Kidney (tissue), 14 donors: ENCODE data around the gene GNG8. TPM values are rescaled to one million over a fixed set of nuclear protein-coding genes. Genes with fewer than 3 reads are reported as not detected.

Experiments used
- DNase-seq, 5 donors: peaks; one replicate each; pipeline ENCODE4 v3.0.0-alpha.2; 2013 to 2020
- FAIRE-seq: peaks from 2 replicates; lab custom pipeline; 2012; peaks lifted over from hg19 to GRCh38; lab: Jason Lieb, UNC
- H3K27ac ChIP-seq, 2 donors: one replicate each; pipeline ENCODE4 v1.7.0; 2013; ENCODE audit warnings: low read depth in 2 of 2, low read length in 2 of 2, inconsistent platforms in 1 of 2
- H3K27me3 ChIP-seq: one replicate; pipeline ENCODE4 v1.7.1; 2013; ENCODE audit warnings: low read length, inconsistent platforms; ENCODE audit not compliant: control insufficient read depth, insufficient read depth
- H3K36me3 ChIP-seq, 3 donors: one replicate each; pipeline versions ENCODE4 v1.7.0 to v1.7.1; 2013; ENCODE audit warnings: low read length in 3 of 3, control low read depth in 1 of 3, inconsistent platforms in 1 of 3; ENCODE audit not compliant: insufficient read depth in 3 of 3, control insufficient read depth in 2 of 3
- H3K4me1 ChIP-seq, 3 donors: one replicate each; pipeline versions ENCODE4 v1.7.0 to v1.7.1; 2013; ENCODE audit warnings: low read length in 3 of 3, inconsistent platforms in 1 of 3, low read depth in 1 of 3; ENCODE audit not compliant: control insufficient read depth in 2 of 3, insufficient read depth in 2 of 3
- H3K4me3 ChIP-seq, 3 donors: one replicate each; pipeline versions ENCODE4 v1.7.0 to v1.8.1; 2013; ENCODE audit warnings: low read length in 3 of 3, control low read depth in 1 of 3, inconsistent platforms in 1 of 3
- H3K9ac ChIP-seq, 3 donors: one replicate each; pipeline versions ENCODE4 v1.7.0 to v1.7.1; 2013; ENCODE audit warnings: low read length in 3 of 3, control low read depth in 1 of 3, inconsistent platforms in 1 of 3
- H3K9me3 ChIP-seq, 3 donors: one replicate each; pipeline versions ENCODE4 v1.7.0 to v1.7.1; 2013; ENCODE audit warnings: low read length in 3 of 3, control low read depth in 1 of 3, inconsistent platforms in 1 of 3; ENCODE audit not compliant: control insufficient read depth in 2 of 3, insufficient read depth in 1 of 3
- CTCF ChIP-seq: IDR thresholded peaks from 3 replicates; pipeline ENCODE4 v1.5.1; 2012; ENCODE audit warnings: mild to moderate bottlenecking, moderate library complexity, borderline replicate concordance; ENCODE audit not compliant: insufficient read depth; ENCODE audit errors: extremely low read depth
- intact Hi-C: fragments of 100-400 bp; cut with DNase I; formaldehyde crosslinking; loops from one replicate; pipeline ENCODE4 v1.11.1; 2022
- polyA plus RNA-seq: library from polyadenylated mRNA; stranded (reverse); fragments of 350-450 nt; fragmentation: Illumina TruSeq; extraction: RNeasy Lipid Tissue Mini Kit (QIAGEN cat#74804); gene quantifications from one replicate; pipeline ENCODE4 v1.2.3, GENCODE V29; 2014; ENCODE audit warnings: low read depth, low replicate concordance; ENCODE audit not compliant: insufficient read depth
- total RNA-seq: library from RNA; stranded (reverse); fragmentation: NEBNext Ultra II Directional; extraction: Animal tissue kit (Norgen Biotek cat#: 25700); gene quantifications from one replicate; pipeline ENCODE4 v1.2.1, GENCODE V29; 2021
- donor health status: control.
- donor health status: control.
- donor health status: control.
- donor health status: control.
- donor health status: control.
- donor health status: DM: yes; HTN: yes; CAD: no.
- donor health status: Normal renal cell carcinoma (clear cell type).

GNG8 gene
- total and polyA plus RNA-seq, 2 donors from 2014 or later, result not detected

GRCh38 chr19:46660551-46661019 lies 24.6 kb upstream of the GNG8 start:
- DNase-seq (peak in 2 of 5 donors; percentile 75 to 88), FAIRE-seq (no peak)
- no peaks in the 10 kb centered on the region for H3K9me3 ChIP-seq
- peak overlapping the region; percentile 50 to 84 (median 58) for H3K4me3 ChIP-seq
- peaks cover 0 to 2% (median 0%) of the 10 kb centered on the region in 3 donors for H3K36me3 ChIP-seq
- H3K9ac ChIP-seq, result peak overlapping the region; percentile 9 to 61 (median 41)
- no peaks in the 10 kb centered on the region for H3K27me3 ChIP-seq
- peak overlapping the region; percentile 37 to 83 for H3K27ac ChIP-seq
- no peak for TF ChIP-seq CTCF
- H3K4me1 ChIP-seq, result peaks cover 0 to 5% (median 0%) of the 10 kb centered on the region in 3 donors
- intact Hi-C loops, result loop anchor here (5.0 kb wide), 1 partner anchor 48 kb away; no protein-coding TSS in a partner anchor

- H3K4me1 ChIP-seq, result peaks cover 0 to 5% (median 0%) of the 10 kb centered on the region in 3 donors
- peak overlapping the region; percentile 58 to 84 (median 58) for H3K4me3 ChIP-seq
- intact Hi-C loops, result loop anchor here (5.0 kb wide), 1 partner anchor 48 kb away; no protein-coding TSS in a partner anchor
- H3K36me3 ChIP-seq, result peaks cover 0 to 2% (median 0%) of the 10 kb centered on the region in 3 donors
- H3K9ac ChIP-seq, result peak overlapping the region in 2 of 3 donors; percentile 41 to 74
- peak overlapping the region; percentile 47 to 83 for H3K27ac ChIP-seq
- DNase-seq, result peak; percentile 66 to 93 (median 85)
- no peak for FAIRE-seq
- no peak for TF ChIP-seq CTCF
- no peaks in the 10 kb centered on the region for H3K9me3 ChIP-seq
- H3K27me3 ChIP-seq, result no peaks in the 10 kb centered on the region
These were observed 24.1 kb upstream of the GNG8 start for GRCh38 chr19:46660008-46660517.

- Histone ChIP-seq H3K4me1 (peaks cover 0 to 5% (median 0%) of the 10 kb centered on the region in 3 donors), H3K27me3 (no peaks in the 10 kb centered on the region), H3K4me3 (peak overlapping the region; percentile 58 to 84 (median 58)), H3K27ac (peak overlapping the region; percentile 47 to 63), H3K9ac (peak overlapping the region in 2 of 3 donors; percentile 41 to 74), H3K36me3 (peaks cover 0 to 2% (median 0%) of the 10 kb centered on the region in 3 donors), H3K9me3 (no peaks in the 10 kb centered on the region)
- DNase-seq (peak; percentile 80 to 90 (median 85)), FAIRE-seq (no peak)
- no peak for TF ChIP-seq CTCF
- intact Hi-C loops, result loop anchor here (5.0 kb wide), 1 partner anchor 47 kb away; no protein-coding TSS in a partner anchor
These were observed 23.4 kb upstream of the GNG8 start for GRCh38 chr19:46659151-46660007.
